Neuronal stem cell (in vitro differentiated cells): Measurements from ENCODE around the gene ACSL6.

Experiments
- DNase-seq: peaks from one replicate; pipeline ENCODE4 v3.0.0-alpha.2; 2013; ENCODE audit warnings: low spot score
- H2AFZ ChIP-seq: one replicate; pipeline ENCODE4 v1.6.1; 2013; ENCODE audit warnings: mild to moderate bottlenecking, low read length, inconsistent platforms
- H2AK5ac ChIP-seq: 2 replicates; pipeline ENCODE4 v1.6.1; 2013; ENCODE audit warnings: low read depth, mild to moderate bottlenecking, inconsistent platforms, low read length, moderate library complexity, mixed read lengths
- H2BK120ac ChIP-seq: 2 replicates; pipeline ENCODE4 v1.6.1; 2013; ENCODE audit warnings: low read depth, mild to moderate bottlenecking, inconsistent platforms, low read length, moderate library complexity, mixed read lengths
- H2BK12ac ChIP-seq: one replicate; pipeline ENCODE4 v1.6.1; 2013; ENCODE audit warnings: low read length, inconsistent platforms
- H2BK15ac ChIP-seq: 2 replicates; pipeline ENCODE4 v1.6.1; 2013; ENCODE audit warnings: mild to moderate bottlenecking, low read length, inconsistent platforms, mixed read lengths
- H2BK5ac ChIP-seq: one replicate; pipeline ENCODE4 v1.6.1; 2013; ENCODE audit warnings: inconsistent platforms, mild to moderate bottlenecking, low read length, moderate library complexity
- H3K14ac ChIP-seq: one replicate; pipeline ENCODE4 v1.6.1; 2013; ENCODE audit warnings: low read length, inconsistent platforms
- H3K18ac ChIP-seq: 2 replicates; pipeline ENCODE4 v1.6.1; 2013; ENCODE audit warnings: low read length, inconsistent platforms
- H3K23ac ChIP-seq: 2 replicates; pipeline ENCODE4 v1.6.1; 2013; ENCODE audit warnings: low read depth, mild to moderate bottlenecking, mixed read lengths, low read length, inconsistent platforms; ENCODE audit not compliant: poor library complexity
- H3K27ac ChIP-seq: replicated peaks from 3 replicates; pipeline ENCODE4 v1.5.1; 2013; ENCODE audit warnings: low read length, inconsistent platforms
- H3K27me3 ChIP-seq, 3 experiments: 2 replicates each; pipeline ENCODE4 v1.6.1; 2013; ENCODE audit warnings: low read length in 3 of 3, mild to moderate bottlenecking in 2 of 3, inconsistent platforms in 1 of 3, low read depth in 1 of 3, mixed read lengths in 1 of 3, moderate library complexity in 1 of 3; ENCODE audit not compliant: control insufficient read depth in 3 of 3, insufficient read depth in 3 of 3
- H3K36me3 ChIP-seq, 2 donors: replicated peaks in 1 of 2; 2 replicates each; pipeline ENCODE4 v1.6.1; 2013; ENCODE audit warnings: low read length in 2 of 2; ENCODE audit not compliant: control insufficient read depth in 2 of 2, insufficient read depth in 2 of 2
- H3K4ac ChIP-seq: 2 replicates; pipeline ENCODE4 v1.6.1; 2013; ENCODE audit warnings: inconsistent platforms, mild to moderate bottlenecking, low read length, moderate library complexity
- H3K4me1 ChIP-seq, 2 donors: 1 replicate in 1 of 2; 2 replicates in 1 of 2; pipeline ENCODE4 v1.6.1; 2013; ENCODE audit warnings: low read length in 2 of 2, low read depth in 1 of 2; ENCODE audit not compliant: control insufficient read depth in 2 of 2, insufficient read depth in 1 of 2
- H3K4me2 ChIP-seq: one replicate; pipeline ENCODE4 v1.6.1; 2013; ENCODE audit warnings: mild to moderate bottlenecking, low read length, inconsistent platforms; ENCODE audit not compliant: insufficient read depth, poor library complexity, severe bottlenecking
- H3K4me3 ChIP-seq, 2 donors: 2 replicates each; pipeline ENCODE4 v1.5.1; 2013; ENCODE audit warnings: low read length in 2 of 2, mild to moderate bottlenecking in 2 of 2, inconsistent platforms in 1 of 2, moderate library complexity in 1 of 2
- H3K79me1 ChIP-seq: one replicate; pipeline ENCODE4 v1.6.1; 2013; ENCODE audit warnings: low read depth, mild to moderate bottlenecking, inconsistent platforms, low read length, moderate library complexity
- H3K9ac ChIP-seq: one replicate; pipeline ENCODE4 v1.6.1; 2013; ENCODE audit warnings: mild to moderate bottlenecking, low read depth, low read length, inconsistent platforms; ENCODE audit not compliant: poor library complexity
- H3K9me3 ChIP-seq, 2 donors: replicated peaks in 1 of 2; 2 replicates each; pipeline versions ENCODE3 to v1.6.1; 2013; ENCODE audit warnings: low read length in 2 of 2, mild to moderate bottlenecking in 2 of 2, inconsistent platforms in 1 of 2, low read depth in 1 of 2, mixed read lengths in 1 of 2, moderate library complexity in 1 of 2; ENCODE audit not compliant: control insufficient read depth in 2 of 2, insufficient read depth in 1 of 2
- H4K8ac ChIP-seq: one replicate; pipeline ENCODE4 v1.6.1; 2013; ENCODE audit warnings: low read depth, mild to moderate bottlenecking, inconsistent platforms, low read length, moderate library complexity
- H4K91ac ChIP-seq: one replicate; pipeline ENCODE4 v1.6.1; 2013; ENCODE audit warnings: low read length, low read depth, mild to moderate bottlenecking, inconsistent platforms; ENCODE audit not compliant: poor library complexity
- WGBS, 2 donors: extraction: QIAGEN DNeasy Blood & Tissue Kit; methylation state at CpG; one replicate each; pipeline ENCODE4 v1.1.7; 2013; ENCODE audit warnings: missing lambda C conversion rate in 2 of 2, mixed read lengths in 1 of 2; ENCODE audit not compliant: insufficient read length in 2 of 2, insufficient replicate concordance in 1 of 2; ENCODE audit errors: extremely low coverage in 2 of 2; 5-methylcytosine and 5-hydroxymethylcytosine counted together

The ACSL6 gene

GRCh38 chr5:132049559-132049958, 38.1 kb upstream of the ACSL6 start:
- Histone ChIP-seq H3K4me1 (no peaks in the 10 kb centered on the region), H3K4me3 (no peak overlapping the region), H4K8ac (no peak overlapping the region), H3K18ac (no peak overlapping the region), H2BK120ac (no peak overlapping the region), H3K4me2 (no peak overlapping the region), H2BK5ac (no peak overlapping the region), H3K9me3 (no peaks in the 10 kb centered on the region), H3K79me1 (no peaks in the 10 kb centered on the region), H3K14ac (no peak overlapping the region), H3K27me3 (no peaks in the 10 kb centered on the region), H2AK5ac (no peak overlapping the region), H3K36me3 (no peaks in the 10 kb centered on the region), H2BK12ac (no peak overlapping the region), H3K4ac (no peak overlapping the region), H3K27ac (no peak overlapping the region), H3K9ac (no peak overlapping the region), H3K23ac (no peak overlapping the region), H2BK15ac (no peak overlapping the region), H2AFZ (no peak overlapping the region), H4K91ac (no peak overlapping the region)
- DNase-seq, result no peak
- WGBS, 2 donors, result no CpG with 5 or more reads among the region's 12 CpGs

DNA sequence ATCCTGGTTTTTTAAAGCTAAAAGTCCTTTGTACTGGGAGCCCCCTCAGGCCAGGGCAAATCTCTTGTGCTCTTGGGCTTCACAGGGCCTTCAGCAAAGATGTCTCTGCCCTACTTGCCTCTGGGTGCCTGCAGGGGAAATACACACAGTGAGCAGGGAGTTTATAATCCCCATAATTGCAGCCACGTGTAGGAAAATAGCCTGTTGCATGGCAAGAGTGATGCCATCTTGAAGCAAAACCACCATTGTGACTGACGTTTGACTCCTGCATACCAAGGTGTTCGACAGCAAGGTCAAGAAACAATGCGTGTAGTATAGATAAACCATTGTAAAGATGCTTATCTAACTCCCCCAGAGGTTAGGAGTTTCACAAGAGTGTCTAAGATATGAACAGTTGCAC, 37.6 kb upstream of the ACSL6 start:
- Histone ChIP-seq H4K8ac (no peak overlapping the region), H3K9ac (no peak overlapping the region), H2BK120ac (no peak overlapping the region), H3K18ac (no peak overlapping the region), H3K27ac (no peak overlapping the region), H2AK5ac (no peak overlapping the region), H2BK15ac (no peak overlapping the region), H2BK5ac (no peak overlapping the region), H3K14ac (no peak overlapping the region), H3K4me3 (no peak overlapping the region), H3K79me1 (no peaks in the 10 kb centered on the region), H3K4me1 (no peaks in the 10 kb centered on the region), H4K91ac (no peak overlapping the region), H2AFZ (no peak overlapping the region), H3K36me3 (no peaks in the 10 kb centered on the region), H3K23ac (no peak overlapping the region), H3K4me2 (no peak overlapping the region), H3K27me3 (no peaks in the 10 kb centered on the region), H3K9me3 (no peaks in the 10 kb centered on the region), H3K4ac (no peak overlapping the region), H2BK12ac (no peak overlapping the region)
- DNase-seq, result no peak
- WGBS, 2 donors, result no CpG with 5 or more reads among the region's 4 CpGs

GRCh38 chr5:132046880-132047299, 35.4 kb upstream of the ACSL6 start:
- Histone ChIP-seq H3K79me1 (peaks cover 2% of the 10 kb centered on the region), H3K4me2 (no peak overlapping the region), H3K27ac (no peak overlapping the region), H2BK120ac (no peak overlapping the region), H3K18ac (no peak overlapping the region), H4K91ac (no peak overlapping the region), H2AK5ac (no peak overlapping the region), H3K36me3 (no peaks in the 10 kb centered on the region), H3K4me1 (no peaks in the 10 kb centered on the region), H3K23ac (no peak overlapping the region), H2BK15ac (no peak overlapping the region), H3K14ac (no peak overlapping the region), H2AFZ (no peak overlapping the region), H3K27me3 (no peaks in the 10 kb centered on the region), H4K8ac (no peak overlapping the region), H3K4me3 (peak overlapping the region in 1 of 2 donors; percentile 39), H2BK12ac (no peak overlapping the region), H3K4ac (no peak overlapping the region), H3K9me3 (no peaks in the 10 kb centered on the region), H2BK5ac (no peak overlapping the region), H3K9ac (no peak overlapping the region)
- no peak for DNase-seq
- no CpG with 5 or more reads among the region's 7 CpGs for WGBS, 2 donors

GRCh38 chr5:132044207-132044606, 32.7 kb upstream of the ACSL6 start:
- no peak overlapping the region for H2BK12ac ChIP-seq
- no peak overlapping the region for H3K18ac ChIP-seq
- H2BK5ac ChIP-seq, result no peak overlapping the region
- H3K27ac ChIP-seq, result no peak overlapping the region
- H4K8ac ChIP-seq, result no peak overlapping the region
- H3K14ac ChIP-seq, result no peak overlapping the region
- peaks cover 2% of the 10 kb centered on the region for H3K79me1 ChIP-seq
- no peak overlapping the region for H3K23ac ChIP-seq
- no peak for DNase-seq
- no CpG with 5 or more reads among the region's 10 CpGs for WGBS, 2 donors
- H3K27me3 ChIP-seq, result no peaks in the 10 kb centered on the region
- H4K91ac ChIP-seq, result no peak overlapping the region
- H2AK5ac ChIP-seq, result no peak overlapping the region
- H3K9ac ChIP-seq, result no peak overlapping the region
- no peak overlapping the region for H3K4ac ChIP-seq
- H3K4me2 ChIP-seq, result no peak overlapping the region
- H3K4me1 ChIP-seq, result no peaks in the 10 kb centered on the region
- H3K4me3 ChIP-seq, result no peak overlapping the region
- no peaks in the 10 kb centered on the region for H3K36me3 ChIP-seq
- H2AFZ ChIP-seq, result no peak overlapping the region
- H3K9me3 ChIP-seq, result no peaks in the 10 kb centered on the region
- no peak overlapping the region for H2BK120ac ChIP-seq
- H2BK15ac ChIP-seq, result no peak overlapping the region
